Calu3 (cell line): ENCODE results near the gene AMMECR1. TPM values are rescaled to one million over a fixed set of nuclear protein-coding genes. Genes with fewer than 3 reads are reported as not detected.

Source experiments
- BruUV-seq: library from RNA; stranded (reverse); fragments of 400-500 nt; replicated peaks from 2 replicates; lab custom pipeline; 2021; lab: Mats Ljungman, UMichigan
- CTCF ChIA-PET: fragments of 300-600 bp; sonication (Branson Sonifier 250); formaldehyde crosslinking; loops from one replicate; lab custom pipeline; 2022; ENCODE audit warnings: antibody characterized with exemption; lab: Charles Lee
- DNase-seq: peaks from one replicate; pipeline ENCODE4 v3.0.0; 2022
- H3K27ac Mint-ChIP-seq: one replicate; pipeline ENCODE4 v1.8.0; 2022; ENCODE audit warnings: mixed read lengths; ENCODE audit not compliant: unreplicated experiment
- H3K27me3 Mint-ChIP-seq: one replicate; pipeline ENCODE4 v1.8.0; 2022; ENCODE audit warnings: mixed read lengths; ENCODE audit not compliant: unreplicated experiment
- H3K36me3 Mint-ChIP-seq: one replicate; pipeline ENCODE4 v1.8.0; 2022; ENCODE audit warnings: mild to moderate bottlenecking, moderate library complexity, mixed read lengths; ENCODE audit not compliant: insufficient read depth, unreplicated experiment
- H3K4me1 Mint-ChIP-seq: one replicate; pipeline ENCODE4 v1.8.0; 2022; ENCODE audit warnings: mild to moderate bottlenecking, low read depth, mixed read lengths; ENCODE audit not compliant: unreplicated experiment
- H3K4me3 Mint-ChIP-seq: one replicate; pipeline ENCODE4 v1.8.0; 2022; ENCODE audit warnings: mild to moderate bottlenecking, low read depth, moderate library complexity, mixed read lengths; ENCODE audit not compliant: unreplicated experiment
- H3K9me3 Mint-ChIP-seq: one replicate; pipeline ENCODE4 v1.8.0; 2022; ENCODE audit warnings: low read depth, mixed read lengths; ENCODE audit not compliant: unreplicated experiment
- CTCF ChIP-seq: fragments of 200-600 bp; IDR thresholded peaks from one replicate; pipeline ENCODE4 v1.8.0; 2022; ENCODE audit warnings: antibody characterized with exemption; ENCODE audit not compliant: unreplicated experiment
- intact Hi-C: fragments of 100-400 bp; cut with micrococcal nuclease; formaldehyde crosslinking; loops from one replicate; pipeline ENCODE4 v1.10.0; 2022; ENCODE audit not compliant: unreplicated experiment
- total RNA-seq: library from RNA; stranded (reverse); gene quantifications from 2 replicates; pipeline ENCODE4 v1.2.3, GENCODE V29; 2022

The AMMECR1 gene
- total RNA-seq, 1 experiment from 2014 or later, result 23.5 TPM

GRCh38 chrX:110321670-110322069, 3.8 kb upstream of the AMMECR1 start:
- BruUV-seq, result no TSS peak
- H3K4me1 Mint-ChIP-seq, result peaks cover 15% of the 10 kb centered on the region
- no peak for TF ChIP-seq CTCF
- no peak overlapping the region for H3K27ac Mint-ChIP-seq
- peaks cover 22% of the 10 kb centered on the region for H3K36me3 Mint-ChIP-seq
- intact Hi-C loops, result no loop called here
- DNase-seq, result no peak
- CTCF ChIA-PET, result no interaction called here
- H3K27me3 Mint-ChIP-seq, result no peaks in the 10 kb centered on the region
- no peak overlapping the region for H3K4me3 Mint-ChIP-seq
- H3K9me3 Mint-ChIP-seq, result peaks cover 3% of the 10 kb centered on the region

DNA sequence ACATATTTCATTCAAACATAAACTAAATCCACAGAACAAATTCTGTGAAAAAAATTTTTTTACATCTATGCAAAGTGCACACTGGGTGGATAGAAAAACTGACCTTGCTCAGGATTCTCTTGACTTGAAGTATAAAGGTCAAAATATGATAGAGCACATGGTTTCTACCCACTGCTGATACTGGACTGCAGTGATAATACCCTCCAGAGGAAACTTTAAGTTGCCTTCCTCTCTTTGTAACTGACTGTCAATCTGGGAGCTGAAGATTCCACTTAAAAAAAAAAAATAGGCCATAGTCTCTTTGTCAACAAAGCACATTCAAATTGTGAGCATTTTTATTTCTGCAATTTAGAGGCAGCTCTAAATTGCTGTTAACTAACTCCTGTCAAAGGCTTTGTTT, 3.2 kb upstream of the AMMECR1 start:
- Mint-ChIP-seq H3K27ac (no peak overlapping the region), H3K4me1 (peaks cover 15% of the 10 kb centered on the region), H3K4me3 (no peak overlapping the region), H3K36me3 (peaks cover 25% of the 10 kb centered on the region), H3K27me3 (no peaks in the 10 kb centered on the region), H3K9me3 (peaks cover 3% of the 10 kb centered on the region)
- no TSS peak for BruUV-seq
- CTCF ChIA-PET, result no interaction called here
- TF ChIP-seq CTCF, result no peak
- no peak for DNase-seq
- intact Hi-C loops, result no loop called here

DNA sequence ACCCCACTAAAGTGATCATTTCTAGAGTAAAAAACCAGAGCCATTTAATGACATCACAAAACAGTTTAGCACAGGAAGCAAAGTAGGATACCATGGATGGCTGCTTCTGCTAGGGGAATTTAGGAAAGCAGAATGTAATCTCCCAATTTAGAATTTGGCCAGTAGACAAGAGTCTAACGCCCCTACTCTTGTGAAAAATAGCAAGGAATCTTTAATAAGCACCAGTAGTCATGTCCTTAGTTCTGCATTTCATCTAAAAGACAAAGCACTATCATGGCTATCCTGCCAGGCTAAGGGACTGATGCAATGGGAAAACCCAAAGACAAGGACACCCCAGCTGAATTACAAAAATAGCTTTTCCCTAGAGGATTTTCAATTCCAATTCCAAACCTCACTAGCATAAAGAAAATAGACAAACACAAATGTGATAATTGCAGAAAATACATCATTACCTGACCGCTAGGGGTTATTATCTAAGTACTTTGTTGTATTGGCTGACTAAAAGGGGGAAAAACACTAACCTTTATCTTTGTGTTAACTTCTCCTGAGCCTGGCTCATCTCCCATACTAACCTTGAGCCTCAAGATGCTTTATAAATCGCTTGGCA, 2.6 kb upstream of the AMMECR1 start:
- Mint-ChIP-seq H3K4me1 (peaks cover 15% of the 10 kb centered on the region), H3K27me3 (no peaks in the 10 kb centered on the region), H3K9me3 (no peaks in the 10 kb centered on the region), H3K36me3 (peaks cover 25% of the 10 kb centered on the region), H3K4me3 (no peak overlapping the region), H3K27ac (no peak overlapping the region)
- no TSS peak for BruUV-seq
- no peak for TF ChIP-seq CTCF
- DNase-seq, result no peak
- CTCF ChIA-PET, result no interaction called here
- intact Hi-C loops, result no loop called here

GRCh38 chrX:110318664-110318968, 731 bp upstream of the AMMECR1 start:
- CTCF ChIA-PET, result interaction anchor here (1.8 kb wide), 1 partner anchor 108 kb away, joined by 7 read pairs; no protein-coding TSS in a partner anchor
- Mint-ChIP-seq H3K9me3 (no peaks in the 10 kb centered on the region), H3K27ac (peak overlapping the region; percentile 96), H3K4me1 (peaks cover 15% of the 10 kb centered on the region), H3K4me3 (peak overlapping the region; percentile 97), H3K36me3 (peaks cover 25% of the 10 kb centered on the region), H3K27me3 (no peaks in the 10 kb centered on the region)
- TF ChIP-seq CTCF, result no peak
- DNase-seq, result no peak
- intact Hi-C loops, result loop anchor here (5.0 kb wide), 4 partner anchors 36 to 156 kb away; no protein-coding TSS in a partner anchor
- TSS peak; percentile 94 for BruUV-seq
